GM18526 (cell line): ENCODE results near the gene PKP2.

Experiments
- POLR2A ChIP-seq: IDR thresholded peaks from 3 replicates; pipeline ENCODE4 v1.6.1; 2011; ENCODE audit not compliant: insufficient read length; ENCODE audit errors: extremely low read depth

The PKP2 gene

GRCh38 chr12:32896432-32897280 lies at the start of gene PKP2:
PKP2 (minus strand) TSS chr12:32896777; CDS start chr12:32896731, 46 bp downstream.
- no peak for TF ChIP-seq POLR2A

GRCh38 chr12:32944195-32944594 lies 47.6 kb upstream of the PKP2 start:
- no peak for TF ChIP-seq POLR2A

GRCh38 chr12:32939801-32940200 lies 43.2 kb upstream of the PKP2 start:
- TF ChIP-seq POLR2A: no peak

- no peak for TF ChIP-seq POLR2A
Observed at GRCh38 chr12:32926963-32927362, 30.4 kb upstream of the PKP2 start.

- no peak for TF ChIP-seq POLR2A
Observed at GRCh38 chr12:32926356-32926755, 29.8 kb upstream of the PKP2 start.

GRCh38 chr12:32922546-32923297 lies 26.1 kb upstream of the PKP2 start:
- TF ChIP-seq POLR2A: no peak

GRCh38 chr12:32921397-32921796 lies 24.8 kb upstream of the PKP2 start:
- no peak for TF ChIP-seq POLR2A

GRCh38 chr12:32920506-32921085 lies 24.0 kb upstream of the PKP2 start:
- TF ChIP-seq POLR2A: no peak

- no peak for TF ChIP-seq POLR2A
Observed at GRCh38 chr12:32918890-32919801, 22.6 kb upstream of the PKP2 start.

- TF ChIP-seq POLR2A: no peak
Observed at GRCh38 chr12:32917094-32917611, 20.6 kb upstream of the PKP2 start.

GRCh38 chr12:32907898-32908476 lies 11.4 kb upstream of the PKP2 start:
- TF ChIP-seq POLR2A: no peak

- TF ChIP-seq POLR2A: no peak
Observed at GRCh38 chr12:32907166-32907565, 10.6 kb upstream of the PKP2 start.

- no peak for TF ChIP-seq POLR2A
Observed at GRCh38 chr12:32906399-32907165, 10.0 kb upstream of the PKP2 start.

- TF ChIP-seq POLR2A: no peak
Observed at GRCh38 chr12:32903763-32904162, 7.2 kb upstream of the PKP2 start.

- TF ChIP-seq POLR2A: no peak
Observed at GRCh38 chr12:32903318-32903717, 6.7 kb upstream of the PKP2 start.
